Measurements from ENCODE around the gene SPATA17. TPM values are rescaled to one million over a fixed set of nuclear protein-coding genes. Genes with fewer than 3 reads are reported as not detected.

Gene SPATA17
- total RNA-seq, 1 donor from 2014 or later: 7.2 TPM

DNA sequence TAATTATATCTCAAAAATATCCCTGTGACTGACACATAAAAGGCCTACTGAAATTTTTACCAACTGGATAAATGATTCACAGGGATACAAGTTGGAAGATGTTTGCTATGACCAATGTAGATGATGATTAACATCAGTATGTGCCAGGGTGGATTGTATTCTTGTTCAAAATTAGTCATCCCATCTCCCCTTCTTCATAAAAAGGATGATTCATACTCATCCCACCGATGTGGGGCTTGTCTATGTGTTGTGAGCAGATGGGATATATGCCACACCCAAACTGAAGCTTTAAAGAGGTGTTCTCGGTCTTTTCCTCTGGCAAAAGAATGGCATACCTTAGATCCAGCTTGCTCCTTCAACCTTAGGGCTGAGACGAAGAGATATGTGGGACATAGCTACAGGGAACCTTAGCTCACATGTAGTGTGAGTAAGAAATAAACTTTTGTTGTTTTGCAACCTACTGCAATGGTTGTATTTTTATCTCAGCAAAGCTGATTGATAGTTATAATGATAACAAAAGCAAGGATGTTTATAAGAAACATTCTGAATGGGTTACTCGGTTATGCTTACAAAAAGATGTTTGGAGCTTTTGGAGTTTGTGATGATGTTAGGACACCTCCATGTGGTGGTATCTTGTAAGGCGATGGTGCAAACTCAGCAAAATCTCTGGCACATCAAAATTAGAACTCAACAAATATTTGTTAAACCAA lies 29.4 kb downstream of the SPATA17 start:
- H3K36me3 Mint-ChIP-seq: no peaks in the 10 kb centered on the region
- TF ChIP-seq, protein P1, sequence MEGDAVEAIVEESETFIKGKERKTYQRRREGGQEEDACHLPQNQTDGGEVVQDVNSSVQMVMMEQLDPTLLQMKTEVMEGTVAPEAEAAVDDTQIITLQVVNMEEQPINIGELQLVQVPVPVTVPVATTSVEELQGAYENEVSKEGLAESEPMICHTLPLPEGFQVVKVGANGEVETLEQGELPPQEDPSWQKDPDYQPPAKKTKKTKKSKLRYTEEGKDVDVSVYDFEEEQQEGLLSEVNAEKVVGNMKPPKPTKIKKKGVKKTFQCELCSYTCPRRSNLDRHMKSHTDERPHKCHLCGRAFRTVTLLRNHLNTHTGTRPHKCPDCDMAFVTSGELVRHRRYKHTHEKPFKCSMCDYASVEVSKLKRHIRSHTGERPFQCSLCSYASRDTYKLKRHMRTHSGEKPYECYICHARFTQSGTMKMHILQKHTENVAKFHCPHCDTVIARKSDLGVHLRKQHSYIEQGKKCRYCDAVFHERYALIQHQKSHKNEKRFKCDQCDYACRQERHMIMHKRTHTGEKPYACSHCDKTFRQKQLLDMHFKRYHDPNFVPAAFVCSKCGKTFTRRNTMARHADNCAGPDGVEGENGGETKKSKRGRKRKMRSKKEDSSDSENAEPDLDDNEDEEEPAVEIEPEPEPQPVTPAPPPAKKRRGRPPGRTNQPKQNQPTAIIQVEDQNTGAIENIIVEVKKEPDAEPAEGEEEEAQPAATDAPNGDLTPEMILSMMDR (conservative IDR thresholded peaks at IDR 0.05): peak; percentile 59
- no peaks in the 10 kb centered on the region for H3K27me3 Mint-ChIP-seq
- no peak overlapping the region for H3K27ac Mint-ChIP-seq
- DNase-seq (ENCODE audit: extremely low spot score, unreplicated experiment): no peak
- no peaks in the 10 kb centered on the region for H3K4me1 Mint-ChIP-seq (ENCODE audit: unreplicated experiment)
- no peaks in the 10 kb centered on the region for H3K9me3 Mint-ChIP-seq
- H3K4me3 Mint-ChIP-seq: no peak overlapping the region

DNA sequence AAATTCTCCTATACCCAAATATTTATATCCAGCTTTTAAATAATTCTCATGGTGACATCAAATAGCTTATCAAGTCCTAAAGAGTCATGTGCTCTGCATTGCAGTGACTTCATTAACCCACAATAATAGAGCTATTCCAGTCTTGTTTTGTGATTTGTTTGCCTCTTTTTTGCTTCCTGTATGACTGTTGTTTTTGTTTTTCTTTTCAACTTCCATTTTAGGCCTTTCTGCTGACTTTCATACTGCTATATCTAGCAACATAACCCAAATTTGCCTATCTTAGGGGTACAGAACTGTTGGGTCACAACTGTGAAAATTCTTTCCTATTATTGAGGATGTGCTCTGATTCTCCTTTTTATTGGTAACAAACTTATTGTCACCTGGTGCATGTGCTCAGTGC lies 30.3 kb downstream of the SPATA17 start:
- Mint-ChIP-seq H3K36me3 (no peaks in the 10 kb centered on the region), H3K4me3 (no peak overlapping the region), H3K4me1 (ENCODE audit: unreplicated experiment) (no peaks in the 10 kb centered on the region), H3K27ac (no peak overlapping the region), H3K27me3 (no peaks in the 10 kb centered on the region), H3K9me3 (no peaks in the 10 kb centered on the region)
- TF ChIP-seq, protein P1 (conservative IDR thresholded peaks at IDR 0.05): no peak
- no peak for DNase-seq (ENCODE audit: extremely low spot score, unreplicated experiment)

DNA sequence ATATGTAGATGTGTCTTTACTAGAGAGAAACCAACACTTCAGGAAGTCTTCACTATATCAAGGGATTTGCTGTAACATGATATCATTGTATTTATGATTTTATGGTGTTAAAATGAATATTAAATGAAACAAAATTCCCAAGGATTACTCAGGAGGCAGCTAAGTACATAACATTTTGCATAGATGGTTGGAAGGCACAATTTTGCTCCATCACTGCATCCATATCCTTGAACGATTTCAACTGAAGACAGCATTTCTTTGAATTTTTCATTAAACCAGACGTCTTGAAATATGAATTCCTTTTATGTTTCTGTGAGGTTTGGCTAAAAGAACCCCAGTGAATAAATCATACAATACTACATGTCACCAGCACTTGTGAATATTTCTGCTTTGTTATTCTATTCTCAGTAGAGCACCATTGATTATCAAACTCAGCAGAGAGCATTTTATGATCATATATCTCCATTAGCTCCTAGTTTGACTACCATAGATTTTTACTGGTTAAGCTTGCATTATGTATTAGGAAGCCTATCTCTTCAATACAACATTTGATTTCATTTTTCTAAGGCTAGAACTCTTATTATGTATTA lies 37.3 kb downstream of the SPATA17 start:
- TF ChIP-seq, protein P1 (conservative IDR thresholded peaks at IDR 0.05): no peak
- no peaks in the 10 kb centered on the region for H3K27me3 Mint-ChIP-seq
- H3K4me3 Mint-ChIP-seq: no peak overlapping the region
- H3K36me3 Mint-ChIP-seq: no peaks in the 10 kb centered on the region
- DNase-seq (ENCODE audit: extremely low spot score, unreplicated experiment): no peak
- H3K4me1 Mint-ChIP-seq (ENCODE audit: unreplicated experiment): no peaks in the 10 kb centered on the region
- H3K27ac Mint-ChIP-seq: no peak overlapping the region
- H3K9me3 Mint-ChIP-seq: no peaks in the 10 kb centered on the region

DNA sequence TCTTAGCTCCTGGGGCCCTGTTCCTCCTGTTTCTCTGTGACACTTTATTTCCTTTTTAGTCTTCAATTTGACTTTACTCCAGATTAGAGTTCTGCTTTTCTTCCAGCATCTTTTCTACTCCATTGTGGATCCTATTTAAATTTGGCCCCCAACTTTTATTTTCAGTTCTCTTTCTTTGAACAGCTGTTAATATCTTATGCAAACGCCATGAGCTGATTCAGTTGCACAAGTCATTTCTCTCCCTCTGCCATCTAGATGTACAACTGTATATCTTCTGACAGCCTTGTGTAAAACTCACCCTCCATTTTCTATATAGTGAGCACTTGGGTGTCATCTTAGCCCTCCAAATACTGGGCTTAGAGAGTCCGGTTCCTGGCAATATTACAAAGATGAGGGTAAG lies 42.2 kb downstream of the SPATA17 start:
- no peaks in the 10 kb centered on the region for H3K36me3 Mint-ChIP-seq
- no peak for DNase-seq (ENCODE audit: extremely low spot score, unreplicated experiment)
- no peaks in the 10 kb centered on the region for H3K27me3 Mint-ChIP-seq
- no peak overlapping the region for H3K27ac Mint-ChIP-seq
- TF ChIP-seq, protein P1 (conservative IDR thresholded peaks at IDR 0.05): no peak
- H3K4me3 Mint-ChIP-seq: no peak overlapping the region
- no peaks in the 10 kb centered on the region for H3K4me1 Mint-ChIP-seq (ENCODE audit: unreplicated experiment)
- H3K9me3 Mint-ChIP-seq: no peaks in the 10 kb centered on the region

DNA sequence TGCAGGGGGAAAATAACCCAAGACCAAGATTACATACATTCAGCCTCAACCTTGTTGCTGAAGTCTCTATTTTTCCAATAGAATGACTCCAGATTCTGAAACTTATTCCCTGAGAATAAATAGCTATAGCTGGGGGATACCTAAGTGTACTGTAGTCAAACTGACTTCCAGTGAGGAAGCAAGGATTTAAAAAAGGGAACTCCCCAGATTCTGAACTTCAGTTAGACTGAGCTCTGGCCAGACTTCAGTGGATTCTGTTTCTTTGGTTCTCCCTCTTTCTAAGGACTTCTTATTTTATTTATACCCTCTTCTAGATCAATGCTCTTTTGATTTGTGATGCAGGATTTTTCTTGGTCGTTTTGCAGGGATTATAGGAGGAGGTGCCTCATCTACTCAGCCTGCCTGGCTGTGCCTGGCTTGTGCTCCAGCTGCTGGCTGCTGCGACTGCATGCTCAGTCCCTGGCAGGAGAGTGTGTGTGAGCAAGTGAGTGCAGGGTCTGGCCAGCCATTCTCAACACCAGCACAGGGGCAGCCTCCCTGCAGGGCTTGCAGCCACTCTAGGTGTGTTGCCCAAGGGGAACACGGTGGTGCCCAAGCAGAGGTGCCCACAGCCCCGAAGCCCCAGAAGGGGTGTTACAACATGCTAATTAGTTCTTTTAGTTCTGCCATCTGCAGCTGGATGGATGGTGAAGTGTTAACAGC lies 43.0 kb downstream of the SPATA17 start:
- Mint-ChIP-seq H3K27me3 (no peaks in the 10 kb centered on the region), H3K36me3 (no peaks in the 10 kb centered on the region), H3K4me1 (ENCODE audit: unreplicated experiment) (no peaks in the 10 kb centered on the region), H3K27ac (no peak overlapping the region), H3K9me3 (no peaks in the 10 kb centered on the region), H3K4me3 (no peak overlapping the region)
- TF ChIP-seq, protein P1 (conservative IDR thresholded peaks at IDR 0.05): no peak
- DNase-seq (ENCODE audit: extremely low spot score, unreplicated experiment): no peak
